Upper lobe of left lung (tissue), 6 donors: Measurements from ENCODE around the gene AKAP6. TPM values are rescaled to one million over a fixed set of nuclear protein-coding genes. Genes with fewer than 3 reads are reported as not detected.

Experiments
- ATAC-seq, 2 donors: fragments of 200-7000 bp; cut with Tn5 transposase; one replicate each; pipeline ENCODE4 v1.9.1; 2022; ENCODE audit warnings: mild to moderate bottlenecking in 2 of 2, moderate library complexity in 2 of 2; ENCODE audit not compliant: low FRiP score in 2 of 2
- DNase-seq, 2 donors: peaks; one replicate each; pipeline ENCODE4 v3.0.0-alpha.2; 2019 to 2020
- H3K27ac ChIP-seq, 4 donors: fragments of 200-600 bp; sonication (generic); one replicate each; pipeline ENCODE4 v1.5.1; 2016 to 2019
- H3K27me3 ChIP-seq, 4 donors: fragments of 200-600 bp; sonication (generic); one replicate each; pipeline ENCODE4 v1.5.1; 2017 to 2019
- H3K36me3 ChIP-seq, 4 donors: fragments of 200-600 bp; sonication (generic); one replicate each; pipeline ENCODE4 v1.5.1; 2016 to 2019
- H3K4me1 ChIP-seq, 4 donors: fragments of 200-600 bp; sonication (generic); one replicate each; pipeline ENCODE4 v1.5.1; 2018 to 2019
- H3K4me3 ChIP-seq, 4 donors: fragments of 200-600 bp; sonication (generic); one replicate each; pipeline ENCODE4 v1.5.1; 2017 to 2019; ENCODE audit warnings: mild to moderate bottlenecking in 2 of 4, moderate library complexity in 1 of 4
- H3K9me3 ChIP-seq, 4 donors: fragments of 200-600 bp; sonication (generic); one replicate each; pipeline ENCODE4 v1.5.1; 2018 to 2019
- EP300 ChIP-seq, 4 donors: sonication (generic); formaldehyde crosslinking; IDR thresholded peaks; one replicate each; pipeline ENCODE4 v1.5.1; 2017; ENCODE audit warnings: antibody characterized with exemption in 4 of 4, control low read depth in 2 of 4
- POLR2A ChIP-seq, 4 donors: fragments of 450-650 bp; IDR thresholded peaks; one replicate each; pipeline ENCODE4 v1.5.1; 2016 to 2017; ENCODE audit warnings: antibody characterized with exemption in 4 of 4, mild to moderate bottlenecking in 2 of 4
- POLR2AphosphoS5 ChIP-seq, 2 donors: sonication (generic); formaldehyde crosslinking; IDR thresholded peaks; one replicate each; pipeline ENCODE4 v1.5.1; 2017; ENCODE audit warnings: antibody characterized with exemption in 2 of 2
- WGBS, 2 donors: methylation state at CpG; one replicate each; pipeline ENCODE4 v1.1.5; 2017 to 2018; 5-methylcytosine and 5-hydroxymethylcytosine counted together
- total RNA-seq, 6 donors: library from RNA; depleted of rRNA in 4 of 6; stranded (reverse); fragments of >200 nt in 4 of 6; gene quantifications; one replicate each; pipeline versions ENCODE4 v1.1.0 to v1.2.1, GENCODE V29; 2016 to 2021
- TF ChIP-seq, protein P1 (sequence below), 6 experiments: fragments of 450-650 bp in 4 of 6; fragments of 200-600 bp in 2 of 6; sonication (generic) in 2 of 6; IDR thresholded peaks; one replicate each; pipeline ENCODE4 v1.5.1; 2016 to 2019; ENCODE audit warnings: antibody characterized with exemption in 6 of 6
- donor health status: DM: no; HTN: no; CAD: no; lungs with moderate emphysema.
- donor health status: DM: no; HTN: yes; CAD: no; lungs with severe emphysema.

Gene AKAP6
- total RNA-seq, 6 donors from 2014 or later, result 6.2 to 27.7 (median 10.7) TPM

DNA sequence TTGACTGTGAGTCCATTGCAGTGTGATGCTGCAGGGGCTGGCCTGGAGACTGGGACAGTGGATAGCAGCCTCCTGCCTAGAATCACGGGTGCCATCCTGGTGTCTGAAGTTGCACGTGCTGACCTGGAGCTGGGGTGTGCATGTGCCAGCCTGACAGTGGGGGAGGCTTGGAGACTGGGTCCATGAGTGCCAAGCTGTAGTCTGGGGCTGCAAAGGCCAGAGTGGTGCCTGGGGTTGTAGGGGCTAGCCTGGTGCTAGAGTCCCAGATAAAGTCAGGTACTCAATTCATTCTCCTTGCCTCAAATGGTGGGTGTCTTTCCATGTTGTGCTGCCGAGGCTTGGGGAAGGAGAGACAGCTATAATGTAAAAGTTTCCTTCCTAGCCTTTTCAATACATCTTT lies 427.7 kb downstream of the AKAP6 start:
- Histone ChIP-seq H3K4me3 (no peak overlapping the region), H3K9me3 (peaks cover 0 to 4% (median 0%) of the 10 kb centered on the region in 4 donors), H3K4me1 (no peaks in the 10 kb centered on the region), H3K36me3 (no peaks in the 10 kb centered on the region), H3K27me3 (no peaks in the 10 kb centered on the region), H3K27ac (no peak overlapping the region)
- TF ChIP-seq POLR2AphosphoS5 (IDR thresholded peaks at IDR 0.05) (no peak), POLR2A (IDR thresholded peaks at IDR 0.05) (no peak), EP300 (IDR thresholded peaks at IDR 0.05) (no peak)
- TF ChIP-seq, protein P1, sequence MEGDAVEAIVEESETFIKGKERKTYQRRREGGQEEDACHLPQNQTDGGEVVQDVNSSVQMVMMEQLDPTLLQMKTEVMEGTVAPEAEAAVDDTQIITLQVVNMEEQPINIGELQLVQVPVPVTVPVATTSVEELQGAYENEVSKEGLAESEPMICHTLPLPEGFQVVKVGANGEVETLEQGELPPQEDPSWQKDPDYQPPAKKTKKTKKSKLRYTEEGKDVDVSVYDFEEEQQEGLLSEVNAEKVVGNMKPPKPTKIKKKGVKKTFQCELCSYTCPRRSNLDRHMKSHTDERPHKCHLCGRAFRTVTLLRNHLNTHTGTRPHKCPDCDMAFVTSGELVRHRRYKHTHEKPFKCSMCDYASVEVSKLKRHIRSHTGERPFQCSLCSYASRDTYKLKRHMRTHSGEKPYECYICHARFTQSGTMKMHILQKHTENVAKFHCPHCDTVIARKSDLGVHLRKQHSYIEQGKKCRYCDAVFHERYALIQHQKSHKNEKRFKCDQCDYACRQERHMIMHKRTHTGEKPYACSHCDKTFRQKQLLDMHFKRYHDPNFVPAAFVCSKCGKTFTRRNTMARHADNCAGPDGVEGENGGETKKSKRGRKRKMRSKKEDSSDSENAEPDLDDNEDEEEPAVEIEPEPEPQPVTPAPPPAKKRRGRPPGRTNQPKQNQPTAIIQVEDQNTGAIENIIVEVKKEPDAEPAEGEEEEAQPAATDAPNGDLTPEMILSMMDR (IDR thresholded peaks at IDR 0.05), result no peak
- 88% methylated on average over 1 to 3 of the region's 3 CpGs for WGBS, 2 donors
- no peak for DNase-seq
- peak in 1 of 2 donors; percentile 19 for ATAC-seq

DNA sequence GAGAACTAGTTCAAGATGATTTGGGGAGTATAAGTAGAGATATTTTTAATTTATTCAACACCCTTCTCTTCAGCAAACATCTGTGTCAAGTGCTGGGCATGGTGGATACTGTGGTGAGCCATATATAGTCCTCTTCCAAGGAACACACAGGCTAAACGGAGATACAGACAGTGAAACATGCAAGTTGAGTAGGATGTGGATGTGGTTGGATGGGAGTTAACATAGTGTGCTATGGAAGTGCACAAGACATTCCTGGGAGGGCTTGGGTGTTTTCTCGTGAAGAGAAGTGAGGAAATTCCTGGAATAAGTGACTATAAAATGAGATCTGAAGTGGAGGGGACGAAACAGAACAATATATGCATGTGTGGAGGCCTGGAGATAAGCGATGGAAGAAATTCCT lies 428.5 kb downstream of the AKAP6 start:
- WGBS, 2 donors, result 61 to 74% methylated on average over 4 of the region's 4 CpGs
- Histone ChIP-seq H3K9me3 (peaks cover 0 to 4% (median 0%) of the 10 kb centered on the region in 4 donors), H3K4me3 (no peak overlapping the region), H3K27ac (no peak overlapping the region), H3K4me1 (no peaks in the 10 kb centered on the region), H3K27me3 (no peaks in the 10 kb centered on the region), H3K36me3 (no peaks in the 10 kb centered on the region)
- TF ChIP-seq EP300 (IDR thresholded peaks at IDR 0.05), result no peak
- TF ChIP-seq, protein P1 (IDR thresholded peaks at IDR 0.05), result no peak
- ATAC-seq (no peak), DNase-seq (no peak)

DNA sequence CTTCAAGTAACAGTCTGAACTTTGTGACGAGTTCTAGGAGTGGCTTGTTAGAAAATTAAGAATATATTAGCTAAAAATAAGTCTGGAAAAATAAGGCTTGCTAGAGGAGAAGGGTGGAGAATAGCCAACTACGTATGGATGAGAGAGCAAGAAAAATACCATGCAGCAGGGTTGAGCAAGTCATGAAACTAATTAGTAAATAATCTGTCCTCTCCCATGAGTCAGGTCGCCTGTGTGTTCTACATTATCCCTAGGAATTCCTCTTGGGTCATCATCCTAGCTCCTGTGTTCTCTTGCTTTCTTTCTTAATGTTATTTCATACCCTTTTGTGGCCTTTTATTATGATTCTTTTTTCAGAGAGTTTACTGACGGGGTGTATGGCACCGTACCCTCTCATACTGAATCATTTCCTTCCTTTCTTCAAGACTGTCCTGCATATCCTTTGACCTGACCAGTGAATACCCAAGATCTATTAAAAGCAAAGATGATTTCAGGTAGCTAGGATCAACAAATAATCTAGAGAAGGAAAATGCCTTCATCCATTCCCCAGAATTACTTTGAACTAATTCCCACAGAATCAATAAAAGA lies 432.4 kb downstream of the AKAP6 start:
- ATAC-seq (no peak), DNase-seq (no peak)
- whole genome bisulfite sequencing, 2 donors, result 65 to 77% methylated on average over 5 of the region's 5 CpGs
- no peak for TF ChIP-seq EP300 (IDR thresholded peaks at IDR 0.05)
- TF ChIP-seq POLR2A (IDR thresholded peaks at IDR 0.05), result no peak
- TF ChIP-seq POLR2AphosphoS5 (IDR thresholded peaks at IDR 0.05), result no peak
- TF ChIP-seq, protein P1 (IDR thresholded peaks at IDR 0.05), result no peak
- no peak overlapping the region for H3K27ac ChIP-seq
- no peaks in the 10 kb centered on the region for H3K27me3 ChIP-seq
- no peaks in the 10 kb centered on the region for H3K4me1 ChIP-seq
- H3K4me3 ChIP-seq, result no peak overlapping the region
- no peaks in the 10 kb centered on the region for H3K9me3 ChIP-seq
- H3K36me3 ChIP-seq, result no peaks in the 10 kb centered on the region

DNA sequence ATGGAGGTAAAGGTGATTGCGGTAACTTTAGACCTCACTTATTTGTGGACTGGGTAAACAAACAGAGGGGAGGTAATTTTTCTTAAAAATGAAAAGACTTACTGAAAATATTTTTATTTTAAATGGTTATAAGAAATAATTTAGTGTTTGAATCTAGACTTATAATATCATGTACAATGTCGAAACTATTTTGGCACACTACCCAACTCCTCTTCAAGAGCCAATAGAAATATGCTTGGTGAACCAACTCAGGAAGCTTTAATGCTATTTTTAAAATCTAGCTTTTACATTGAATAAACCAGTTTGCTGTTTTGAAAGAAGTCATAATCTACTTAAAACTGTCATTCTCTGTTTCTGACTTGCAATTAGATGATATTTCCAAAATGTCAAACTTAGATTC lies 433.8 kb downstream of the AKAP6 start:
- ATAC-seq, result no peak
- no peak for TF ChIP-seq POLR2AphosphoS5 (IDR thresholded peaks at IDR 0.05)
- TF ChIP-seq, protein P1 (IDR thresholded peaks at IDR 0.05), result no peak
- H3K4me1 ChIP-seq, result no peaks in the 10 kb centered on the region
- H3K27ac ChIP-seq, result no peak overlapping the region
- no peaks in the 10 kb centered on the region for H3K27me3 ChIP-seq
- DNase-seq, result no peak
- H3K36me3 ChIP-seq, result no peaks in the 10 kb centered on the region
- 78 to 79% methylated on average over 2 of the region's 2 CpGs for WGBS, 2 donors
- H3K4me3 ChIP-seq, result no peak overlapping the region
- no peaks in the 10 kb centered on the region for H3K9me3 ChIP-seq

DNA sequence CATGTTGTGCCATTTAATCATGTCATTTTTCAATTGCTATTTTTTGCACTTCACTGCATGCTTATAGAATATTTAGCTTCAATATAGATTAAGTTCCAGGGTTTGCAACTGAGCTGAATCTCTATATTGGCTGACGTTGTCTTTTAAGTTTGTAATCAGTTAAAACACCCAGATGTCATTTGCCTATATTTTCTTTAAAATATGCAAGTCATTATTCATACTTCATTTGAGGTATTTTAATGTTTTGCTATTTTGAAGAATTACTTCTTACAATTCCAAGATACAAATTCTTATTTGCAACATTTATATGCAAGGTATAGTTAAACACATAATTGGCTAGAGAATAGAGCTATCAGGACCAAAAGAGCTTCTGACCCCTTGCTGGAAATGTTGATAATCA lies 434.6 kb downstream of the AKAP6 start:
- TF ChIP-seq EP300 (IDR thresholded peaks at IDR 0.05) (no peak), POLR2A (IDR thresholded peaks at IDR 0.05) (no peak), POLR2AphosphoS5 (IDR thresholded peaks at IDR 0.05) (no peak)
- TF ChIP-seq, protein P1 (IDR thresholded peaks at IDR 0.05), result no peak
- H3K4me3 ChIP-seq, result no peak overlapping the region
- H3K27me3 ChIP-seq, result no peaks in the 10 kb centered on the region
- no peak for ATAC-seq
- H3K9me3 ChIP-seq, result no peaks in the 10 kb centered on the region
- no peaks in the 10 kb centered on the region for H3K4me1 ChIP-seq
- no peak for DNase-seq
- no peaks in the 10 kb centered on the region for H3K36me3 ChIP-seq
- H3K27ac ChIP-seq, result no peak overlapping the region
- 83 to 89% methylated on average over 1 of the region's 1 CpG for WGBS, 2 donors
